Measurements from ENCODE around the gene CD8B.

- peak in 1 of 3 donors; percentile 12 for TF ChIP-seq POLR2A (IDR thresholded peaks at IDR 0.05)
- no peak for TF ChIP-seq CTCF (IDR thresholded peaks at IDR 0.05)
Observed at GRCh38 chr2:86807468-86808275, 54.0 kb downstream of the CD8B start.

Data from body of pancreas (tissue), 4 donors.